ENCODE results near the gene PITHD1. TPM values are rescaled to one million over a fixed set of nuclear protein-coding genes. Genes with fewer than 3 reads are reported as not detected.
A peak's percentile ranks its signal among the peaks of the same experiment; 100 is the strongest.

The PITHD1 gene
- total RNA-seq, 4 donors from 2014 or later, result 43.6 to 66.6 (median 56.0) TPM

GRCh38 chr1:23806280-23806679 lies 28.1 kb downstream of the PITHD1 start:
- H3K4me3 ChIP-seq, result no peak overlapping the region
- no peaks in the 10 kb centered on the region for H3K9me3 ChIP-seq
- intact Hi-C loops (cut with DNase I), result no loop called here
- no peak overlapping the region for H3K27ac ChIP-seq (replicated peaks in 1 of 4)
- TF ChIP-seq POLR2A (IDR thresholded peaks at IDR 0.05; ENCODE audit: low read depth) (no peak), CTCF (IDR thresholded peaks at IDR 0.05) (no peak), EP300 (IDR thresholded peaks at IDR 0.05) (no peak), POLR2AphosphoS5 (IDR thresholded peaks at IDR 0.05) (no peak)
- peaks cover 0 to 58% (median 34%) of the 10 kb centered on the region in 4 donors for H3K36me3 ChIP-seq
- H3K4me1 ChIP-seq, result peaks cover 4 to 15% (median 11%) of the 10 kb centered on the region in 4 donors
- WGBS, result 75% methylated on average over 6 of the region's 6 CpGs
- no peak for DNase-seq (ENCODE audit: extremely low spot score)
- H3K27me3 ChIP-seq, result no peaks in the 10 kb centered on the region

- Histone ChIP-seq H3K4me1 (peaks cover 0 to 6% (median 3%) of the 10 kb centered on the region in 4 donors), H3K9me3 (no peaks in the 10 kb centered on the region), H3K27ac (replicated peaks in 1 of 4) (no peak overlapping the region), H3K27me3 (no peaks in the 10 kb centered on the region), H3K36me3 (peaks cover 0 to 64% (median 44%) of the 10 kb centered on the region in 4 donors), H3K4me3 (no peak overlapping the region)
- intact Hi-C loops (cut with DNase I), result no loop called here
- TF ChIP-seq CTCF (IDR thresholded peaks at IDR 0.05) (no peak), POLR2A (IDR thresholded peaks at IDR 0.05; ENCODE audit: low read depth) (no peak), POLR2AphosphoS5 (IDR thresholded peaks at IDR 0.05) (no peak), EP300 (IDR thresholded peaks at IDR 0.05) (no peak)
- WGBS, result 66% methylated on average over 3 of the region's 3 CpGs
- DNase-seq (ENCODE audit: extremely low spot score), result no peak
Measured at GRCh38 chr1:23807453-23807852, 29.2 kb downstream of the PITHD1 start.

GRCh38 chr1:23809751-23810171 lies 31.5 kb downstream of the PITHD1 start:
- H3K27me3 ChIP-seq, result no peaks in the 10 kb centered on the region
- H3K9me3 ChIP-seq, result no peaks in the 10 kb centered on the region
- H3K4me3 ChIP-seq, result no peak overlapping the region
- TF ChIP-seq POLR2AphosphoS5 (IDR thresholded peaks at IDR 0.05), result peak in 1 of 2 donors; percentile 51
- TF ChIP-seq POLR2A (IDR thresholded peaks at IDR 0.05; ENCODE audit: low read depth), result no peak
- peak; percentile 71 to 80 (median 77) for TF ChIP-seq CTCF (IDR thresholded peaks at IDR 0.05)
- TF ChIP-seq EP300 (IDR thresholded peaks at IDR 0.05), result no peak
- intact Hi-C loops (cut with DNase I), result loop anchor here (5.0 kb wide), 1 partner anchor 58 kb away; the partner anchor contains the start of gene FUCA1
- H3K4me1 ChIP-seq, result peaks cover 0 to 6% (median 3%) of the 10 kb centered on the region in 4 donors
- WGBS, result 39% methylated on average over 6 of the region's 6 CpGs
- DNase-seq (ENCODE audit: extremely low spot score), result no peak
- peak overlapping the region in 1 of 4 donors; percentile 28 for H3K27ac ChIP-seq (replicated peaks in 1 of 4)
- H3K36me3 ChIP-seq, result peaks cover 11 to 69% (median 56%) of the 10 kb centered on the region in 4 donors

GRCh38 chr1:23810818-23811540 lies 32.8 kb downstream of the PITHD1 start:
- peak; percentile 31 to 62 (median 35) for TF ChIP-seq CTCF (IDR thresholded peaks at IDR 0.05)
- no peak for TF ChIP-seq EP300 (IDR thresholded peaks at IDR 0.05)
- TF ChIP-seq POLR2A (IDR thresholded peaks at IDR 0.05; ENCODE audit: low read depth), result no peak
- no peak for TF ChIP-seq POLR2AphosphoS5 (IDR thresholded peaks at IDR 0.05)
- intact Hi-C loops (cut with DNase I), result loop anchor here (5.0 kb wide), 1 partner anchor 56 kb away; the partner anchor contains the start of gene FUCA1
- H3K27ac ChIP-seq (replicated peaks in 1 of 4), result peak overlapping the region in 1 of 4 donors; percentile 20

More at GRCh38 chr1:23810818-23811540, 32.8 kb downstream of the PITHD1 start:
- peaks cover 0 to 6% (median 3%) of the 10 kb centered on the region in 4 donors for H3K4me1 ChIP-seq
- H3K4me3 ChIP-seq, result no peak overlapping the region
- H3K27me3 ChIP-seq, result no peaks in the 10 kb centered on the region
- no peak for DNase-seq (ENCODE audit: extremely low spot score)
- H3K36me3 ChIP-seq, result peaks cover 13 to 72% (median 63%) of the 10 kb centered on the region in 4 donors
- WGBS, result 56% methylated on average over 3 of the region's 3 CpGs
- H3K9me3 ChIP-seq, result no peaks in the 10 kb centered on the region

All from esophagus muscularis mucosa (tissue), 4 donors.